Measurements from ENCODE around the gene RNF133.

DNA sequence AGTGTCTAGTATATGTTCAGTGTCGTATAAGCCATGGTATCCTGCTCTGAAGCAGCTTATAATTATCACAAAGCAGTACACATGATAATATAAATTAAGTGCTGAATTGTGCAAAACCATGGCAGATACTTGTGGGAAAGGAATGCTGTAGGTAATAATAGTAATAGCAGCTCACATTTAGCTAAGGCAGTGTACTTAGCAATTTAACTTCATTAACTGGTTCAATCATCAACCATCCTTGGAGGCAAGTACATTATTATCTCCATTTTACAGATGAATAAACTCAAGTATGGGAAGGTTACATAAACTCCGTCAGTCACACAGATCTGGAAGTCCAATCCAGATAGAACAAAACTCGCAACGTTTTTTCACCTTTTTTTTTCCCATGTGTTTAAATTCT, 25.4 kb upstream of the RNF133 start:
- TF ChIP-seq, protein P1, sequence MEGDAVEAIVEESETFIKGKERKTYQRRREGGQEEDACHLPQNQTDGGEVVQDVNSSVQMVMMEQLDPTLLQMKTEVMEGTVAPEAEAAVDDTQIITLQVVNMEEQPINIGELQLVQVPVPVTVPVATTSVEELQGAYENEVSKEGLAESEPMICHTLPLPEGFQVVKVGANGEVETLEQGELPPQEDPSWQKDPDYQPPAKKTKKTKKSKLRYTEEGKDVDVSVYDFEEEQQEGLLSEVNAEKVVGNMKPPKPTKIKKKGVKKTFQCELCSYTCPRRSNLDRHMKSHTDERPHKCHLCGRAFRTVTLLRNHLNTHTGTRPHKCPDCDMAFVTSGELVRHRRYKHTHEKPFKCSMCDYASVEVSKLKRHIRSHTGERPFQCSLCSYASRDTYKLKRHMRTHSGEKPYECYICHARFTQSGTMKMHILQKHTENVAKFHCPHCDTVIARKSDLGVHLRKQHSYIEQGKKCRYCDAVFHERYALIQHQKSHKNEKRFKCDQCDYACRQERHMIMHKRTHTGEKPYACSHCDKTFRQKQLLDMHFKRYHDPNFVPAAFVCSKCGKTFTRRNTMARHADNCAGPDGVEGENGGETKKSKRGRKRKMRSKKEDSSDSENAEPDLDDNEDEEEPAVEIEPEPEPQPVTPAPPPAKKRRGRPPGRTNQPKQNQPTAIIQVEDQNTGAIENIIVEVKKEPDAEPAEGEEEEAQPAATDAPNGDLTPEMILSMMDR (IDR thresholded peaks at IDR 0.05; ENCODE audit: low read length): no peak
- TF ChIP-seq EZH2 (optimal IDR thresholded peaks at IDR 0.05; ENCODE audit: low read depth, low read length) (no peak), EZH2phosphoT487 (IDR thresholded peaks at IDR 0.05; ENCODE audit: low read length) (no peak)
